SK-N-SH treated with all-trans-retinoic acid at 6 μM for 48 hours (cell line): Measurements from ENCODE around the gene POLR2B.

Experiments used
- ATAC-seq: fragments of 200-7000 bp; cut with Tn5 transposase; 3 replicates; pipeline ENCODE4 v1.9.1; 2020; ENCODE audit warnings: mild to moderate bottlenecking, moderate library complexity
- BACH2 ChIP-seq: fragments of 250-450 bp; sonication (Bioruptor Pico); IDR thresholded peaks from 2 replicates; pipeline ENCODE4 v1.9.0; 2021; ENCODE audit warnings: mild to moderate bottlenecking, borderline replicate concordance
- CREB5 ChIP-seq: fragments of 250-450 bp; sonication (Bioruptor Pico); IDR thresholded peaks from 2 replicates; pipeline ENCODE4 v1.5.1; 2020; ENCODE audit warnings: low read depth, mild to moderate bottlenecking, moderate library complexity
- CSDC2 ChIP-seq: fragments of 250-450 bp; sonication (Bioruptor Pico); IDR thresholded peaks from 2 replicates; pipeline ENCODE4 v1.5.0; 2020; ENCODE audit warnings: mild to moderate bottlenecking, moderate library complexity
- CSRNP3 ChIP-seq: fragments of 250-450 bp; sonication (Bioruptor Pico); IDR thresholded peaks from 2 replicates; pipeline ENCODE4 v1.5.1; 2021; ENCODE audit warnings: mild to moderate bottlenecking, moderate library complexity
- ESRRG ChIP-seq: fragments of 250-450 bp; sonication (Bioruptor Pico); IDR thresholded peaks from 2 replicates; pipeline ENCODE4 v1.6.1; 2021; ENCODE audit warnings: mild to moderate bottlenecking
- GLIS3 ChIP-seq: fragments of 250-450 bp; sonication (Bioruptor Pico); IDR thresholded peaks from 2 replicates; pipeline ENCODE4 v1.5.0; 2020; ENCODE audit warnings: mild to moderate bottlenecking, moderate library complexity
- OSR1 ChIP-seq: fragments of 250-450 bp; sonication (Bioruptor Pico); IDR thresholded peaks from 2 replicates; pipeline ENCODE4 v1.8.0; 2022; ENCODE audit warnings: moderate library complexity, mild to moderate bottlenecking, inconsistent platforms
- PATZ1 ChIP-seq: fragments of 250-450 bp; sonication (Bioruptor Pico); IDR thresholded peaks from 2 replicates; pipeline ENCODE4 v1.8.0; 2020; ENCODE audit warnings: mild to moderate bottlenecking, moderate library complexity, borderline replicate concordance
- POU6F1 ChIP-seq: fragments of 250-450 bp; sonication (Bioruptor Pico); IDR thresholded peaks from 2 replicates; pipeline ENCODE4 v1.8.0; 2021; ENCODE audit warnings: low read depth, mild to moderate bottlenecking, moderate library complexity, borderline replicate concordance
- PPARA ChIP-seq: fragments of 250-450 bp; sonication (Bioruptor Pico); IDR thresholded peaks from 2 replicates; pipeline ENCODE4 v1.5.0; 2020; ENCODE audit warnings: mild to moderate bottlenecking, borderline replicate concordance
- SNAI2 ChIP-seq: fragments of 250-450 bp; sonication (Bioruptor Pico); IDR thresholded peaks from 2 replicates; pipeline ENCODE4 v1.5.0; 2020; ENCODE audit warnings: mild to moderate bottlenecking, moderate library complexity
- TCF4 ChIP-seq: fragments of 250-450 bp; sonication (Bioruptor Pico); IDR thresholded peaks from 2 replicates; pipeline ENCODE4 v1.8.0; 2021; ENCODE audit warnings: mild to moderate bottlenecking, moderate library complexity, borderline replicate concordance
- TOX ChIP-seq: fragments of 250-450 bp; sonication (Bioruptor Pico); IDR thresholded peaks from 2 replicates; pipeline ENCODE4 v1.8.0; 2021; ENCODE audit warnings: mild to moderate bottlenecking, moderate library complexity, borderline replicate concordance
- ZC3H10 ChIP-seq: fragments of 250-450 bp; sonication (Bioruptor Pico); IDR thresholded peaks from 2 replicates; pipeline ENCODE4 v1.5.1; 2021; ENCODE audit warnings: mild to moderate bottlenecking, moderate library complexity
- ZFP3 ChIP-seq: fragments of 250-450 bp; sonication (Bioruptor Pico); IDR thresholded peaks from 2 replicates; pipeline ENCODE4 v1.5.0; 2020; ENCODE audit warnings: mild to moderate bottlenecking, moderate library complexity
- ZFP30 ChIP-seq: fragments of 450-650 bp; formaldehyde crosslinking; IDR thresholded peaks from 2 replicates; pipeline ENCODE4 v1.5.0; 2022; ENCODE audit warnings: mild to moderate bottlenecking, moderate library complexity
- ZNF565 ChIP-seq: fragments of 450-650 bp; formaldehyde crosslinking; conservative IDR thresholded peaks from 2 replicates; pipeline ENCODE4 v1.5.0; 2020; ENCODE audit warnings: low read depth, mild to moderate bottlenecking, moderate library complexity
- ZNF70 ChIP-seq: fragments of 450-650 bp; formaldehyde crosslinking; IDR thresholded peaks from 2 replicates; pipeline ENCODE4 v1.5.0; 2020; ENCODE audit warnings: mild to moderate bottlenecking, moderate library complexity
- ZNF8 ChIP-seq: fragments of 450-650 bp; formaldehyde crosslinking; IDR thresholded peaks from 2 replicates; pipeline ENCODE4 v1.5.0; 2020; ENCODE audit warnings: mild to moderate bottlenecking, moderate library complexity

POLR2B gene

GRCh38 chr4:57070461-57070860 is 91.8 kb downstream of the POLR2B start:
- ATAC-seq: no peak
- TF ChIP-seq ZNF565: no peak
- no peak for TF ChIP-seq POU6F1 (CRISPR knock-in tag)
- TF ChIP-seq ZFP3: no peak
- TF ChIP-seq ESRRG (CRISPR knock-in tag): no peak
- TF ChIP-seq ZNF70 (CRISPR knock-in tag): no peak
- TF ChIP-seq CSRNP3 (CRISPR knock-in tag): no peak
- TF ChIP-seq ZFP30 (CRISPR knock-in tag): no peak
- no peak for TF ChIP-seq OSR1 (CRISPR knock-in tag)

GRCh38 chr4:57071326-57071725 is 92.6 kb downstream of the POLR2B start:
- TF ChIP-seq CSDC2 (CRISPR knock-in tag): no peak
- no peak for TF ChIP-seq ZC3H10
- no peak for TF ChIP-seq GLIS3 (CRISPR knock-in tag)
- TF ChIP-seq ZNF565: no peak
- no peak for TF ChIP-seq PPARA (CRISPR knock-in tag)
- no peak for TF ChIP-seq OSR1 (CRISPR knock-in tag)
- TF ChIP-seq POU6F1 (CRISPR knock-in tag): no peak
- no peak for TF ChIP-seq PATZ1 (CRISPR knock-in tag)
- TF ChIP-seq CREB5: no peak
- TF ChIP-seq BACH2 (CRISPR knock-in tag): no peak
- no peak for TF ChIP-seq TOX (CRISPR knock-in tag)
- no peak for TF ChIP-seq ZFP3
- no peak for TF ChIP-seq ESRRG (CRISPR knock-in tag)
- no peak for TF ChIP-seq ZNF8 (CRISPR knock-in tag)
- no peak for TF ChIP-seq SNAI2 (CRISPR knock-in tag)
- TF ChIP-seq TCF4 (CRISPR knock-in tag): no peak
- no peak for ATAC-seq

- no peak for ATAC-seq
- no peak for TF ChIP-seq OSR1 (CRISPR knock-in tag)
- TF ChIP-seq ZNF565: no peak
- TF ChIP-seq SNAI2 (CRISPR knock-in tag): no peak
- no peak for TF ChIP-seq ZNF70 (CRISPR knock-in tag)
- no peak for TF ChIP-seq POU6F1 (CRISPR knock-in tag)
- TF ChIP-seq TOX (CRISPR knock-in tag): no peak
- TF ChIP-seq TCF4 (CRISPR knock-in tag): no peak
- no peak for TF ChIP-seq PATZ1 (CRISPR knock-in tag)
- TF ChIP-seq ZC3H10: no peak
- no peak for TF ChIP-seq CSRNP3 (CRISPR knock-in tag)
- no peak for TF ChIP-seq ESRRG (CRISPR knock-in tag)
- no peak for TF ChIP-seq PPARA (CRISPR knock-in tag)
Measured at GRCh38 chr4:57073559-57073958, 94.9 kb downstream of the POLR2B start.
